Smooth muscle cell (in vitro differentiated cells): ENCODE measurements around the gene HNRNPA1L2. TPM values are rescaled to one million over a fixed set of nuclear protein-coding genes. Genes with fewer than 3 reads are reported as not detected.
A peak's percentile ranks its signal among the peaks of the same experiment; 100 is the strongest.

Experiments used
- DNase-seq: peaks from one replicate; lab custom pipeline; 2025; ENCODE audit not compliant: unreplicated experiment; lab: John Stamatoyannopoulos, UW
- H2AFZ ChIP-seq: fragments of 200-600 bp; sonication (generic); 2 replicates; pipeline ENCODE4 v1.6.0; 2016; ENCODE audit warnings: antibody characterized with exemption, low read depth, mild to moderate bottlenecking
- H3F3A ChIP-seq: fragments of 200-600 bp; sonication (generic); 2 replicates; pipeline ENCODE4 v1.6.0; 2017; ENCODE audit warnings: antibody characterized with exemption, low read depth
- H3K27ac ChIP-seq: fragments of 200-600 bp; sonication (generic); 2 replicates; pipeline ENCODE4 v1.5.1; 2016; ENCODE audit warnings: low read depth, mild to moderate bottlenecking
- H3K27me3 ChIP-seq: fragments of 200-600 bp; sonication (generic); 2 replicates; pipeline ENCODE4 v1.6.1; 2016; ENCODE audit warnings: low read depth, mild to moderate bottlenecking
- H3K36me3 ChIP-seq: fragments of 200-600 bp; sonication (generic); 2 replicates; pipeline ENCODE4 v1.5.1; 2016; ENCODE audit warnings: low read depth
- H3K4me1 ChIP-seq: fragments of 200-600 bp; sonication (generic); 2 replicates; pipeline ENCODE4 v1.5.1; 2016; ENCODE audit warnings: low read depth
- H3K4me2 ChIP-seq: fragments of 200-600 bp; sonication (generic); 2 replicates; pipeline ENCODE4 v1.6.0; 2016; ENCODE audit warnings: mild to moderate bottlenecking
- H3K4me3 ChIP-seq: fragments of 200-600 bp; sonication (generic); 2 replicates; pipeline ENCODE4 v1.5.1; 2016; ENCODE audit warnings: mild to moderate bottlenecking
- H3K79me2 ChIP-seq: fragments of 200-600 bp; sonication (generic); 2 replicates; pipeline ENCODE4 v1.6.0; 2016; ENCODE audit warnings: low read depth, mild to moderate bottlenecking
- H3K9ac ChIP-seq: fragments of 200-600 bp; sonication (generic); 2 replicates; pipeline ENCODE4 v1.6.0; 2016; ENCODE audit warnings: low read depth
- H3K9me3 ChIP-seq: fragments of 200-600 bp; sonication (generic); replicated peaks from 2 replicates; pipeline ENCODE4 v1.5.1; 2016; ENCODE audit warnings: low read depth
- H4K20me1 ChIP-seq: fragments of 200-600 bp; sonication (generic); 2 replicates; pipeline ENCODE4 v1.6.0; 2016; ENCODE audit warnings: low read depth
- WGBS: methylation state at CpG from one replicate; pipeline ENCODE4 v1.1.7; 2016; ENCODE audit warnings: low lambda C conversion rate; 5-methylcytosine and 5-hydroxymethylcytosine counted together
- polyA plus RNA-seq: library from polyadenylated mRNA; unstranded; fragments of >200 nt; fragmentation: Nextera tagmentation; extraction: Ambion mirVana; gene quantifications from 2 replicates; pipeline ENCODE4 v1.2.1, GENCODE V29; 2016
- total RNA-seq: library from RNA; depleted of rRNA; stranded (reverse); fragments of >200 nt; gene quantifications from 2 replicates; pipeline ENCODE4 v1.2.3, GENCODE V29; 2014
- TF ChIP-seq, protein P1 (sequence below): fragments of 200-600 bp; sonication (generic); IDR thresholded peaks from 2 replicates; pipeline ENCODE4 v1.5.1; 2017; ENCODE audit warnings: borderline replicate concordance, mild to moderate bottlenecking, antibody characterized with exemption; ENCODE audit not compliant: insufficient read depth, poor library complexity, severe bottlenecking

The HNRNPA1L2 gene
- total and polyA plus RNA-seq, 2 experiments from 2014 or later = 7.8 to 11.9 TPM

GRCh38 chr13:52665325-52665724 lies 23.1 kb downstream of the HNRNPA1L2 start:
- TF ChIP-seq, protein P1, sequence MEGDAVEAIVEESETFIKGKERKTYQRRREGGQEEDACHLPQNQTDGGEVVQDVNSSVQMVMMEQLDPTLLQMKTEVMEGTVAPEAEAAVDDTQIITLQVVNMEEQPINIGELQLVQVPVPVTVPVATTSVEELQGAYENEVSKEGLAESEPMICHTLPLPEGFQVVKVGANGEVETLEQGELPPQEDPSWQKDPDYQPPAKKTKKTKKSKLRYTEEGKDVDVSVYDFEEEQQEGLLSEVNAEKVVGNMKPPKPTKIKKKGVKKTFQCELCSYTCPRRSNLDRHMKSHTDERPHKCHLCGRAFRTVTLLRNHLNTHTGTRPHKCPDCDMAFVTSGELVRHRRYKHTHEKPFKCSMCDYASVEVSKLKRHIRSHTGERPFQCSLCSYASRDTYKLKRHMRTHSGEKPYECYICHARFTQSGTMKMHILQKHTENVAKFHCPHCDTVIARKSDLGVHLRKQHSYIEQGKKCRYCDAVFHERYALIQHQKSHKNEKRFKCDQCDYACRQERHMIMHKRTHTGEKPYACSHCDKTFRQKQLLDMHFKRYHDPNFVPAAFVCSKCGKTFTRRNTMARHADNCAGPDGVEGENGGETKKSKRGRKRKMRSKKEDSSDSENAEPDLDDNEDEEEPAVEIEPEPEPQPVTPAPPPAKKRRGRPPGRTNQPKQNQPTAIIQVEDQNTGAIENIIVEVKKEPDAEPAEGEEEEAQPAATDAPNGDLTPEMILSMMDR = peak; percentile 50
- Histone ChIP-seq H2AFZ (no peak overlapping the region), H3K27ac (no peak overlapping the region), H3K9me3 (no peaks in the 10 kb centered on the region), H3K9ac (no peak overlapping the region), H3K4me3 (no peak overlapping the region), H3K36me3 (peaks cover 23% of the 10 kb centered on the region), H3K79me2 (peaks cover 9% of the 10 kb centered on the region), H3K27me3 (no peaks in the 10 kb centered on the region), H3K4me2 (no peak overlapping the region), H3K4me1 (no peaks in the 10 kb centered on the region), H3F3A (no peaks in the 10 kb centered on the region), H4K20me1 (peaks cover 43% of the 10 kb centered on the region)
- no peak for DNase-seq

DNA sequence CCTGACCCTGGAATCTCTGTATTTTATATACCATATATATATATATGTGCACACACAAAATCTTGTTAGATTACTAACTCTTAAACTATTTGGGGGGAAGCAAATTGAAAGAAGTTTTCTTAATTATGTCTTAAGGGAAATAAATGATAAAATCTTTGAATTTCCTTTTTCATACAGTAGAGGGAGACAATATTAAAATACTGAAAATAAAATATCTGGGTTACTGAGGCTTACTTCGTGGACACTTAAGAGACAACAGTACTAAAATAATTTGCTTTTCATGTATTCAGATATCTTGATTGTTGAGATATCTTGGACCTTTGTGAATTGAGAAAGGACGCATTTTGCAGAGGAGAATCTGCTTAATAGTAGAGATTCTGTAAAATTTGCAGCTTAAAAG lies 27.4 kb downstream of the HNRNPA1L2 start:
- Histone ChIP-seq H3K4me2 (no peak overlapping the region), H4K20me1 (peaks cover 70% of the 10 kb centered on the region), H3K27me3 (no peaks in the 10 kb centered on the region), H3K36me3 (peaks cover 16% of the 10 kb centered on the region), H3K79me2 (peaks cover 16% of the 10 kb centered on the region), H3F3A (no peaks in the 10 kb centered on the region), H3K9ac (no peak overlapping the region), H3K27ac (no peak overlapping the region), H3K9me3 (no peaks in the 10 kb centered on the region), H3K4me1 (no peaks in the 10 kb centered on the region), H3K4me3 (no peak overlapping the region), H2AFZ (no peak overlapping the region)
- TF ChIP-seq, protein P1 = no peak
- no peak for DNase-seq
- WGBS = 95% methylated on average over 2 of the region's 2 CpGs

DNA sequence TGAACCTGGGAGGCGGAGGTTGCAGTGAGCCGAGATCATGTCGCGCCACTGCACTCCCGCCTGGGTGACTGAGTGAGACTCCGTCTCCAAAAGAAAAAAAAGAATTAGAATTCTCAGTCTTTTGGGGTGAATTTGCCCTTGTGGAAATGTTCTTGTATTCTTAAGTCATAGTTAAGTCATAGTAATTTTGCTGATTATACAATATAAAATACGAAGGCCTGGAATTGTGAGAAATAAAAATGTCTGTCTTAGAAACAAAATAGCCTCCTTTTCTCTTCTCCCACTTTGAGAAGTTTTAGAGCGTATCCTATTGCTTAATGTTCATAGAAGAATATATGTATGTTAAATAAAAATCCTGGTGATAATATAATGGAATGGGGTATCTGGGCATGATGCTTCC lies 28.5 kb downstream of the HNRNPA1L2 start:
- H4K20me1 ChIP-seq = peaks cover 71% of the 10 kb centered on the region
- H3K27me3 ChIP-seq = no peaks in the 10 kb centered on the region
- no peaks in the 10 kb centered on the region for H3F3A ChIP-seq
- H3K4me1 ChIP-seq = no peaks in the 10 kb centered on the region
- TF ChIP-seq, protein P1 = no peak
- H2AFZ ChIP-seq = no peak overlapping the region
- DNase-seq = no peak
- 97% methylated on average over 8 of the region's 8 CpGs for WGBS
- no peak overlapping the region for H3K27ac ChIP-seq
- no peak overlapping the region for H3K4me3 ChIP-seq
- H3K9me3 ChIP-seq = no peaks in the 10 kb centered on the region
- H3K9ac ChIP-seq = no peak overlapping the region
- H3K36me3 ChIP-seq = peaks cover 14% of the 10 kb centered on the region
- peaks cover 16% of the 10 kb centered on the region for H3K79me2 ChIP-seq
- H3K4me2 ChIP-seq = no peak overlapping the region

- H3K27me3 ChIP-seq = no peaks in the 10 kb centered on the region
- no peaks in the 10 kb centered on the region for H3F3A ChIP-seq
- H3K36me3 ChIP-seq = peaks cover 16% of the 10 kb centered on the region
- no peaks in the 10 kb centered on the region for H3K4me1 ChIP-seq
- no peak overlapping the region for H3K4me2 ChIP-seq
- H2AFZ ChIP-seq = no peak overlapping the region
- peaks cover 87% of the 10 kb centered on the region for H4K20me1 ChIP-seq
- peaks cover 21% of the 10 kb centered on the region for H3K79me2 ChIP-seq
- H3K4me3 ChIP-seq = no peak overlapping the region
- no peak overlapping the region for H3K9ac ChIP-seq
- H3K9me3 ChIP-seq = no peaks in the 10 kb centered on the region
- WGBS = 100% methylated on average over 1 of the region's 1 CpG
- TF ChIP-seq, protein P1 = no peak
- no peak overlapping the region for H3K27ac ChIP-seq
- DNase-seq = no peak
These were observed 31.2 kb downstream of the HNRNPA1L2 start for GRCh38 chr13:52673465-52673864.
